ENCODE measurements around the gene ALK.

ALK gene

GRCh38 chr2:29644949-29645348 is 276.4 kb downstream of the ALK start:
- Histone ChIP-seq H3K27ac (ENCODE audit: low read length) (no peak overlapping the region), H3K9ac (ENCODE audit: low read length) (no peak overlapping the region)
- TF ChIP-seq, protein P1, sequence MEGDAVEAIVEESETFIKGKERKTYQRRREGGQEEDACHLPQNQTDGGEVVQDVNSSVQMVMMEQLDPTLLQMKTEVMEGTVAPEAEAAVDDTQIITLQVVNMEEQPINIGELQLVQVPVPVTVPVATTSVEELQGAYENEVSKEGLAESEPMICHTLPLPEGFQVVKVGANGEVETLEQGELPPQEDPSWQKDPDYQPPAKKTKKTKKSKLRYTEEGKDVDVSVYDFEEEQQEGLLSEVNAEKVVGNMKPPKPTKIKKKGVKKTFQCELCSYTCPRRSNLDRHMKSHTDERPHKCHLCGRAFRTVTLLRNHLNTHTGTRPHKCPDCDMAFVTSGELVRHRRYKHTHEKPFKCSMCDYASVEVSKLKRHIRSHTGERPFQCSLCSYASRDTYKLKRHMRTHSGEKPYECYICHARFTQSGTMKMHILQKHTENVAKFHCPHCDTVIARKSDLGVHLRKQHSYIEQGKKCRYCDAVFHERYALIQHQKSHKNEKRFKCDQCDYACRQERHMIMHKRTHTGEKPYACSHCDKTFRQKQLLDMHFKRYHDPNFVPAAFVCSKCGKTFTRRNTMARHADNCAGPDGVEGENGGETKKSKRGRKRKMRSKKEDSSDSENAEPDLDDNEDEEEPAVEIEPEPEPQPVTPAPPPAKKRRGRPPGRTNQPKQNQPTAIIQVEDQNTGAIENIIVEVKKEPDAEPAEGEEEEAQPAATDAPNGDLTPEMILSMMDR (IDR thresholded peaks at IDR 0.05; ENCODE audit: low read length), result no peak
- TF ChIP-seq EZH2phosphoT487 (IDR thresholded peaks at IDR 0.05; ENCODE audit: low read length), result no peak
- no peak for TF ChIP-seq EZH2 (optimal IDR thresholded peaks at IDR 0.05; ENCODE audit: low read depth, low read length)

GRCh38 chr2:29643196-29643595 is 278.2 kb downstream of the ALK start:
- Histone ChIP-seq H3K79me2 (ENCODE audit: low read length) (no peaks in the 10 kb centered on the region), H3K4me1 (ENCODE audit: low read length) (no peaks in the 10 kb centered on the region), H3K36me3 (replicated peaks; ENCODE audit: insufficient read depth, low read length) (no peaks in the 10 kb centered on the region), H3F3A (ENCODE audit: insufficient read depth, low read length) (no peaks in the 10 kb centered on the region), H3K27ac (ENCODE audit: low read length) (no peak overlapping the region), H3K4me3 (ENCODE audit: low read length) (no peak overlapping the region), H3K27me3 (replicated peaks; ENCODE audit: insufficient read depth, low read length) (no peaks in the 10 kb centered on the region), H3K9ac (ENCODE audit: low read length) (no peak overlapping the region), H3K9me3 (replicated peaks; ENCODE audit: insufficient read depth, low read length) (no peaks in the 10 kb centered on the region), H2AFZ (ENCODE audit: low read length) (no peak overlapping the region), H3K4me2 (ENCODE audit: low read depth, low read length) (no peak overlapping the region), H3K9me2 (replicated peaks; ENCODE audit: insufficient read depth, low read length) (no peaks in the 10 kb centered on the region), H4K20me1 (ENCODE audit: insufficient read depth, low read length) (no peaks in the 10 kb centered on the region)
- TF ChIP-seq EZH2 (optimal IDR thresholded peaks at IDR 0.05; ENCODE audit: low read depth, low read length) (no peak), EZH2phosphoT487 (IDR thresholded peaks at IDR 0.05; ENCODE audit: low read length) (no peak)
- TF ChIP-seq, protein P1 (IDR thresholded peaks at IDR 0.05; ENCODE audit: low read length), result no peak
- DNase-seq, result no peak

More at GRCh38 chr2:29644949-29645348, 276.4 kb downstream of the ALK start:
- no peaks in the 10 kb centered on the region for H3K36me3 ChIP-seq (replicated peaks; ENCODE audit: insufficient read depth, low read length)
- H4K20me1 ChIP-seq (ENCODE audit: insufficient read depth, low read length), result no peaks in the 10 kb centered on the region
- no peak overlapping the region for H3K4me2 ChIP-seq (ENCODE audit: low read depth, low read length)
- no peak overlapping the region for H3K4me3 ChIP-seq (ENCODE audit: low read length)
- H3K79me2 ChIP-seq (ENCODE audit: low read length), result no peaks in the 10 kb centered on the region
- H3K27me3 ChIP-seq (replicated peaks; ENCODE audit: insufficient read depth, low read length), result no peaks in the 10 kb centered on the region
- no peaks in the 10 kb centered on the region for H3K4me1 ChIP-seq (ENCODE audit: low read length)
- no peaks in the 10 kb centered on the region for H3F3A ChIP-seq (ENCODE audit: insufficient read depth, low read length)
- DNase-seq, result no peak
- no peaks in the 10 kb centered on the region for H3K9me2 ChIP-seq (replicated peaks; ENCODE audit: insufficient read depth, low read length)
- H3K9me3 ChIP-seq (replicated peaks; ENCODE audit: insufficient read depth, low read length), result no peaks in the 10 kb centered on the region
- no peak overlapping the region for H2AFZ ChIP-seq (ENCODE audit: low read length)

GRCh38 chr2:29640360-29640759 is 281.0 kb downstream of the ALK start:
- no peak overlapping the region for H3K27ac ChIP-seq (ENCODE audit: low read length)
- H3K4me2 ChIP-seq (ENCODE audit: low read depth, low read length), result no peak overlapping the region
- H3F3A ChIP-seq (ENCODE audit: insufficient read depth, low read length), result no peaks in the 10 kb centered on the region
- H3K9me2 ChIP-seq (replicated peaks; ENCODE audit: insufficient read depth, low read length), result no peaks in the 10 kb centered on the region
- no peaks in the 10 kb centered on the region for H3K4me1 ChIP-seq (ENCODE audit: low read length)
- H3K4me3 ChIP-seq (ENCODE audit: low read length), result no peak overlapping the region
- DNase-seq, result no peak
- no peaks in the 10 kb centered on the region for H3K9me3 ChIP-seq (replicated peaks; ENCODE audit: insufficient read depth, low read length)
- no peaks in the 10 kb centered on the region for H3K79me2 ChIP-seq (ENCODE audit: low read length)
- no peak overlapping the region for H3K9ac ChIP-seq (ENCODE audit: low read length)
- H4K20me1 ChIP-seq (ENCODE audit: insufficient read depth, low read length), result no peaks in the 10 kb centered on the region
- no peak overlapping the region for H2AFZ ChIP-seq (ENCODE audit: low read length)
- TF ChIP-seq EZH2phosphoT487 (IDR thresholded peaks at IDR 0.05; ENCODE audit: low read length), result no peak
- no peak for TF ChIP-seq EZH2 (optimal IDR thresholded peaks at IDR 0.05; ENCODE audit: low read depth, low read length)
- TF ChIP-seq, protein P1 (IDR thresholded peaks at IDR 0.05; ENCODE audit: low read length), result no peak
- no peaks in the 10 kb centered on the region for H3K27me3 ChIP-seq (replicated peaks; ENCODE audit: insufficient read depth, low read length)
- no peaks in the 10 kb centered on the region for H3K36me3 ChIP-seq (replicated peaks; ENCODE audit: insufficient read depth, low read length)
